ENCODE data around the gene ARL6. TPM values are rescaled to one million over a fixed set of nuclear protein-coding genes. Genes with fewer than 3 reads are reported as not detected.

ARL6 gene
- total and polyA plus RNA-seq, 2 of the 8 experiments (the other 6 are each of a cell fraction or from before 2014, with no cell fraction given) = 1.8 to 12.0 TPM

GRCh38 chr3:97841956-97842355, 77.4 kb downstream of the ARL6 start:
- POLR2A ChIA-PET (ENCODE audit: partially characterized antibody) = no interaction called here
- TF ChIP-seq CTBP2 (IDR thresholded peaks at IDR 0.05; ENCODE audit: borderline replicate concordance, insufficient read depth, insufficient read length, low read length) = no peak
- TF ChIP-seq BCL11A (IDR thresholded peaks at IDR 0.05; ENCODE audit: low read depth in 2 of 2, low read length in 2 of 2) = no peak
- TF ChIP-seq CHD2 (IDR thresholded peaks at IDR 0.05; ENCODE audit: low read length) = no peak

More at GRCh38 chr3:97841956-97842355, 77.4 kb downstream of the ARL6 start:
- Histone ChIP-seq H3K27me3 (replicated peaks in 1 of 4; ENCODE audit: control insufficient read depth in 3 of 4, extremely low read depth in 1 of 4, insufficient read depth in 3 of 4, low read length in 3 of 4) (no peaks in the 10 kb centered on the region), H2AFZ (ENCODE audit: low read length) (no peak overlapping the region), H3K23ac (ENCODE audit: insufficient read length) (no peak overlapping the region), H3K79me1 (ENCODE audit: low read depth, low read length) (no peaks in the 10 kb centered on the region; the same call in 1 of the 2 replicates), H2AK5ac (ENCODE audit: low read depth, low read length) (no peak overlapping the region), H3K23me2 (ENCODE audit: low read depth, low read length) (no peaks in the 10 kb centered on the region), H3K9ac (replicated peaks in 1 of 4; ENCODE audit: extremely low read depth in 1 of 4, low read depth in 3 of 4, low read length in 3 of 4) (no peak overlapping the region), H3K14ac (ENCODE audit: insufficient read length) (no peak overlapping the region), H4K20me1 (replicated peaks in 1 of 2; ENCODE audit: control insufficient read depth in 1 of 2, insufficient read depth in 2 of 2, low read length in 2 of 2) (no peaks in the 10 kb centered on the region), H2BK12ac (ENCODE audit: low read depth, low read length) (no peak overlapping the region), H3K4me1 (replicated peaks in 1 of 4; ENCODE audit: control insufficient read depth in 3 of 4, insufficient read depth in 4 of 4, low read length in 3 of 4) (no peaks in the 10 kb centered on the region), H3K79me2 (ENCODE audit: control insufficient read depth in 1 of 2, insufficient read depth in 2 of 2, low read length in 2 of 2) (no peaks in the 10 kb centered on the region), H4K91ac (replicated peaks; ENCODE audit: insufficient read length, low read length) (no peak overlapping the region), H3K18ac (ENCODE audit: extremely low read depth, low read length) (no peak overlapping the region), H2BK20ac (ENCODE audit: low read length) (no peak overlapping the region), H3K4me2 (ENCODE audit: insufficient read depth in 1 of 2, low read depth in 2 of 2, low read length in 2 of 2) (no peak overlapping the region), H3K9me3 (ENCODE audit: insufficient read depth in 2 of 2, low read depth in 1 of 2, low read length in 1 of 2) (no peaks in the 10 kb centered on the region), H3K4ac (replicated peaks; ENCODE audit: insufficient read length, low read depth, low read length) (no peak overlapping the region), H3K56ac (replicated peaks; ENCODE audit: insufficient read length, low read depth, low read length) (no peak overlapping the region), H3K36me3 (ENCODE audit: control insufficient read depth in 2 of 4, insufficient read depth in 4 of 4, low read length in 3 of 4) (no peaks in the 10 kb centered on the region), H3K27ac (ENCODE audit: low read depth, low read length) (no peak overlapping the region), H2BK120ac (replicated peaks; ENCODE audit: low read depth, low read length) (no peak overlapping the region), H3K4me3 (ENCODE audit: extremely low read depth in 1 of 4, insufficient read depth in 2 of 4, low read depth in 3 of 4, low read length in 4 of 4) (no peak overlapping the region), H2BK5ac (ENCODE audit: low read depth, low read length) (no peak overlapping the region), H2BK15ac (ENCODE audit: low read length) (no peak overlapping the region), H4K5ac (ENCODE audit: insufficient read length, low read depth, low read length) (no peak overlapping the region), H4K8ac (ENCODE audit: extremely low read depth, insufficient read depth, low read length) (no peak overlapping the region)
- DNase-seq (ENCODE audit: low read depth in 1 of 2, low spot score in 2 of 2) (no peak), FAIRE-seq (no peak)
- WGBS, 2 experiments (ENCODE audit: extremely low coverage in 1 of 2, insufficient coverage in 1 of 2, insufficient read length in 1 of 2, insufficient replicate concordance in 2 of 2, low coverage in 1 of 2, low lambda C conversion rate in 2 of 2, missing lambda C conversion rate in 1 of 2) = 91% methylated on average over 3 of the region's 3 CpGs; no CpG with 5 or more reads in 1 of the 2 experiments
- CTCF ChIA-PET (ENCODE audit: partially characterized antibody) = interaction anchor here (0.8 kb wide), 1 partner anchor 12 kb away, joined by 3 read pairs; no protein-coding TSS in a partner anchor

Measured in H1 (cell line).